Colonic mucosa (tissue), 4 donors: ENCODE measurements around the gene GARNL3. TPM values are rescaled to one million over a fixed set of nuclear protein-coding genes. Genes with fewer than 3 reads are reported as not detected.

Source experiments
- DNase-seq: peaks from one replicate; pipeline ENCODE4 v3.0.0-alpha.2; 2020
- H3K27ac ChIP-seq: fragments of 200-600 bp; one replicate; pipeline ENCODE4 v1.8.0; 2021
- H3K27me3 ChIP-seq: fragments of 200-600 bp; one replicate; pipeline ENCODE4 v1.8.0; 2021
- H3K36me3 ChIP-seq: fragments of 200-600 bp; one replicate; pipeline ENCODE4 v1.8.0; 2021
- H3K4me1 ChIP-seq: fragments of 200-600 bp; one replicate; pipeline ENCODE4 v1.8.0; 2021; ENCODE audit warnings: mild to moderate bottlenecking
- H3K4me3 ChIP-seq: fragments of 200-600 bp; one replicate; pipeline ENCODE4 v1.8.0; 2021
- H3K9ac ChIP-seq, 2 donors: one replicate each; pipeline ENCODE4 v1.7.0; 2013; ENCODE audit warnings: control low read depth in 2 of 2, low read depth in 2 of 2, low read length in 2 of 2
- H3K9me3 ChIP-seq: fragments of 200-600 bp; one replicate; pipeline ENCODE4 v1.8.0; 2021
- intact Hi-C: fragments of 100-400 bp; cut with DNase I; formaldehyde crosslinking; loops from one replicate; pipeline ENCODE4 v1.14.1; 2022
- total RNA-seq, 2 donors: library from RNA; stranded (reverse); fragmentation: NEBNext Ultra II Directional in 1 of 2; extraction: Animal tissue kit (Norgen Biotek cat#: 25700) in 1 of 2; gene quantifications; one replicate each; pipeline ENCODE4 v1.2.1, GENCODE V29; 2021
- TF ChIP-seq, protein P1 (sequence below): fragments of 200-600 bp; IDR thresholded peaks from one replicate; pipeline ENCODE4 v1.8.0; 2022; ENCODE audit warnings: antibody characterized with exemption, mild to moderate bottlenecking
- donor health status: healthy.
- donor health status: DM: no; HTN: no; CAD: no.
- donor health status: DM: no; HTN: no; CAD: no.

GARNL3 gene, protein sequence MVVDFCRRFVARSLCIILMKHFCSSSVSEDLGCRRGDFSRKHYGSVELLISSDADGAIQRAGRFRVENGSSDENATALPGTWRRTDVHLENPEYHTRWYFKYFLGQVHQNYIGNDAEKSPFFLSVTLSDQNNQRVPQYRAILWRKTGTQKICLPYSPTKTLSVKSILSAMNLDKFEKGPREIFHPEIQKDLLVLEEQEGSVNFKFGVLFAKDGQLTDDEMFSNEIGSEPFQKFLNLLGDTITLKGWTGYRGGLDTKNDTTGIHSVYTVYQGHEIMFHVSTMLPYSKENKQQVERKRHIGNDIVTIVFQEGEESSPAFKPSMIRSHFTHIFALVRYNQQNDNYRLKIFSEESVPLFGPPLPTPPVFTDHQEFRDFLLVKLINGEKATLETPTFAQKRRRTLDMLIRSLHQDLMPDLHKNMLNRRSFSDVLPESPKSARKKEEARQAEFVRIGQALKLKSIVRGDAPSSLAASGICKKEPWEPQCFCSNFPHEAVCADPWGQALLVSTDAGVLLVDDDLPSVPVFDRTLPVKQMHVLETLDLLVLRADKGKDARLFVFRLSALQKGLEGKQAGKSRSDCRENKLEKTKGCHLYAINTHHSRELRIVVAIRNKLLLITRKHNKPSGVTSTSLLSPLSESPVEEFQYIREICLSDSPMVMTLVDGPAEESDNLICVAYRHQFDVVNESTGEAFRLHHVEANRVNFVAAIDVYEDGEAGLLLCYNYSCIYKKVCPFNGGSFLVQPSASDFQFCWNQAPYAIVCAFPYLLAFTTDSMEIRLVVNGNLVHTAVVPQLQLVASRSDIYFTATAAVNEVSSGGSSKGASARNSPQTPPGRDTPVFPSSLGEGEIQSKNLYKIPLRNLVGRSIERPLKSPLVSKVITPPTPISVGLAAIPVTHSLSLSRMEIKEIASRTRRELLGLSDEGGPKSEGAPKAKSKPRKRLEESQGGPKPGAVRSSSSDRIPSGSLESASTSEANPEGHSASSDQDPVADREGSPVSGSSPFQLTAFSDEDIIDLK
- total RNA-seq, result 1 to 10 TPM; 4.1 to 5.1 TPM

DNA sequence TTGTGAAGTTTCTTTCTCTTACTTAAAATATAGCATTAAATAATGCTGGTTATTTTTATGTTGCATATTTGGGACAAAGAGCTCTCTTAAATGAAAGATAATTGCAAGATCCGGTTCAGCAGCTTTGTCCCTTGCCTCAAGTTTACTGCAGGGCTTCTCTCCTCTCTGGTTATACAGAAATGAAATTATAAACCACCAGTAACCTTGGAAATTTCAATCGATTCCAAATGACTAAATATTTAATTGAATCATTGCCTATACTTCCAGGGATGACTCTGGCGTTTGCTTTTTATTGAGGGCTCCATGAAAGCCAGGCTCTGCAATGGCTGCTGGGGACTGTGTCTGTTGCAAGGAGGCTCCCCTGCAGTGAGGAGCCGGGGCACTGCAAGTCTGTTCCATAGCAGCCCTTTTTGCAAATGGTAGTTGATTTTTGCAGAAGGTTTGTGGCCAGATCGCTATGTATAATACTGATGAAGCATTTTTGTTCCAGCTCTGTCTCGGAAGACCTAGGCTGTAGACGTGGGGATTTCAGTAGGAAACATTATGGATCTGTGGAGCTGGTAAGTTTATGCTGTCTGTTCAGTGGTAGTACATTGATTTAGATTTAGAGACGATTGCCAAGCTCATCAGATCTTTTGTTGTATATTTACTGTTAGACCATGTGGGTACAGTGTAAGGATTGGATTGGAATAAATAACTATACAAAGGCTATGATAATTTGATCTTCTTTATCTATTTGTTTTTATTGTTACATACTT, at the start of gene GARNL3:
Gene GARNL3, plus strand, starts transcription at position 313 of the 758 bp plus-strand sequence. Its CDS starts 104 bp downstream, at position 417.
- Histone ChIP-seq H3K9me3 (no peaks in the 10 kb centered on the region), H3K4me3 (no peak within 1 kb of the TSS), H3K9ac (no peak within 1 kb of the TSS), H3K36me3 (no peaks in the 10 kb centered on the region), H3K27ac (no peak within 1 kb of the TSS), H3K27me3 (no peaks in the 10 kb centered on the region), H3K4me1 (no peaks in the 10 kb centered on the region)
- no peak for DNase-seq
- TF ChIP-seq, protein P1, sequence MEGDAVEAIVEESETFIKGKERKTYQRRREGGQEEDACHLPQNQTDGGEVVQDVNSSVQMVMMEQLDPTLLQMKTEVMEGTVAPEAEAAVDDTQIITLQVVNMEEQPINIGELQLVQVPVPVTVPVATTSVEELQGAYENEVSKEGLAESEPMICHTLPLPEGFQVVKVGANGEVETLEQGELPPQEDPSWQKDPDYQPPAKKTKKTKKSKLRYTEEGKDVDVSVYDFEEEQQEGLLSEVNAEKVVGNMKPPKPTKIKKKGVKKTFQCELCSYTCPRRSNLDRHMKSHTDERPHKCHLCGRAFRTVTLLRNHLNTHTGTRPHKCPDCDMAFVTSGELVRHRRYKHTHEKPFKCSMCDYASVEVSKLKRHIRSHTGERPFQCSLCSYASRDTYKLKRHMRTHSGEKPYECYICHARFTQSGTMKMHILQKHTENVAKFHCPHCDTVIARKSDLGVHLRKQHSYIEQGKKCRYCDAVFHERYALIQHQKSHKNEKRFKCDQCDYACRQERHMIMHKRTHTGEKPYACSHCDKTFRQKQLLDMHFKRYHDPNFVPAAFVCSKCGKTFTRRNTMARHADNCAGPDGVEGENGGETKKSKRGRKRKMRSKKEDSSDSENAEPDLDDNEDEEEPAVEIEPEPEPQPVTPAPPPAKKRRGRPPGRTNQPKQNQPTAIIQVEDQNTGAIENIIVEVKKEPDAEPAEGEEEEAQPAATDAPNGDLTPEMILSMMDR, result no peak
- intact Hi-C loops, result no loop called here

GRCh38 chr9:127215268-127216209, 49.0 kb upstream of the GARNL3 start:
- H3K4me1 ChIP-seq, result no peaks in the 10 kb centered on the region
- no peaks in the 10 kb centered on the region for H3K36me3 ChIP-seq
- H3K27ac ChIP-seq, result no peak overlapping the region
- TF ChIP-seq, protein P1, result no peak
- intact Hi-C loops, result loop anchor here (10.0 kb wide), 1 partner anchor 179 kb away; the partner anchor contains the start of gene SLC2A8
- no peaks in the 10 kb centered on the region for H3K27me3 ChIP-seq
- no peak for DNase-seq
- H3K9ac ChIP-seq, result no peak overlapping the region
- H3K4me3 ChIP-seq, result no peak overlapping the region
- H3K9me3 ChIP-seq, result no peaks in the 10 kb centered on the region

GRCh38 chr9:127216210-127216887, 48.2 kb upstream of the GARNL3 start:
- H3K9ac ChIP-seq, result no peak overlapping the region
- no peaks in the 10 kb centered on the region for H3K9me3 ChIP-seq
- TF ChIP-seq, protein P1, result no peak
- no peaks in the 10 kb centered on the region for H3K27me3 ChIP-seq
- H3K27ac ChIP-seq, result no peak overlapping the region
- intact Hi-C loops, result loop anchor here (10.0 kb wide), 1 partner anchor 178 kb away; the partner anchor contains the start of gene SLC2A8
- H3K4me1 ChIP-seq, result no peaks in the 10 kb centered on the region
- no peaks in the 10 kb centered on the region for H3K36me3 ChIP-seq
- no peak for DNase-seq
- no peak overlapping the region for H3K4me3 ChIP-seq

- TF ChIP-seq, protein P1, result no peak
- DNase-seq, result no peak
- no peak overlapping the region for H3K27ac ChIP-seq
- H3K9ac ChIP-seq, result no peak overlapping the region
- H3K27me3 ChIP-seq, result no peaks in the 10 kb centered on the region
- H3K36me3 ChIP-seq, result no peaks in the 10 kb centered on the region
- no peak overlapping the region for H3K4me3 ChIP-seq
- intact Hi-C loops, result loop anchor here (10.0 kb wide), 1 partner anchor 178 kb away; the partner anchor contains the start of gene SLC2A8
- no peaks in the 10 kb centered on the region for H3K9me3 ChIP-seq
- H3K4me1 ChIP-seq, result no peaks in the 10 kb centered on the region
Observed at GRCh38 chr9:127216888-127217217, 47.7 kb upstream of the GARNL3 start.
